Liver (tissue), 2 donors: Measurements from ENCODE around the gene EMC6.

Source experiments
- CTCF ChIP-seq: fragments of 150-350 bp; IDR thresholded peaks from 2 replicates; pipeline ENCODE4 v1.5.1; 2017; ENCODE audit warnings: improper control_type of control experiment, low read depth, low read length; ENCODE audit not compliant: missing input control
- MAX ChIP-seq: IDR thresholded peaks from 2 replicates; pipeline ENCODE4 v1.6.1; 2016; ENCODE audit warnings: antibody characterized with exemption
- REST ChIP-seq: IDR thresholded peaks from 2 replicates; pipeline ENCODE4 v1.6.1; 2016; ENCODE audit warnings: antibody characterized with exemption, mild to moderate bottlenecking
- YY1 ChIP-seq: IDR thresholded peaks from 2 replicates; pipeline ENCODE4 v1.6.1; 2016; ENCODE audit warnings: antibody characterized with exemption, mild to moderate bottlenecking
- donor health status: healthy.

- TF ChIP-seq CTCF (no peak), REST (no peak), YY1 (no peak), MAX (no peak)
These were observed 23.0 kb downstream of the EMC6 start for GRCh38 chr17:3691617-3692067.
